Measurements from ENCODE around the gene CNPY3.
"Not testable (repeated sequence)": the region's sequence is repeated elsewhere in the genome, so short reads cannot be mapped to it uniquely, and the experiment has no call there.

The CNPY3 gene

GRCh38 chr6:42899871-42900270 is 29.4 kb upstream of the CNPY3 start:
- no peak for ATAC-seq (replicated peaks; ENCODE audit: extremely low read depth, poor library complexity, severe bottlenecking)
- Mint-ChIP-seq H3K4me1 (peaks cover 5% of the 10 kb centered on the region), H3K9me3 (no peaks in the 10 kb centered on the region), H3K27me3 (no peaks in the 10 kb centered on the region), H3K36me3 (ENCODE audit: insufficient read depth) (peaks cover 5% of the 10 kb centered on the region), H3K4me3 (no peak overlapping the region), H3K27ac (ENCODE audit: low read depth) (no peak overlapping the region)
- DNase-seq (ENCODE audit: low spot score in 2 of 2), result no peak

GRCh38 chr6:42901538-42901957 is 27.7 kb upstream of the CNPY3 start:
- H3K27ac Mint-ChIP-seq (ENCODE audit: low read depth), result no peak overlapping the region
- H3K4me3 Mint-ChIP-seq, result no peak overlapping the region
- no peaks in the 10 kb centered on the region for H3K9me3 Mint-ChIP-seq
- peaks cover 5% of the 10 kb centered on the region for H3K36me3 Mint-ChIP-seq (ENCODE audit: insufficient read depth)
- DNase-seq (ENCODE audit: low spot score in 2 of 2) (peak; percentile 40 to 66), ATAC-seq (replicated peaks; ENCODE audit: extremely low read depth, poor library complexity, severe bottlenecking) (peak; percentile 86)
- H3K4me1 Mint-ChIP-seq, result peaks cover 5% of the 10 kb centered on the region
- no peaks in the 10 kb centered on the region for H3K27me3 Mint-ChIP-seq

GRCh38 chr6:42902429-42903263 is 26.6 kb upstream of the CNPY3 start:
- not testable (repeated sequence) for H3K27me3 Mint-ChIP-seq; DNase-seq (ENCODE audit: low spot score in 2 of 2); H3K4me1 Mint-ChIP-seq; H3K4me3 Mint-ChIP-seq; H3K27ac Mint-ChIP-seq (ENCODE audit: low read depth); ATAC-seq (replicated peaks; ENCODE audit: extremely low read depth, poor library complexity, severe bottlenecking); H3K9me3 Mint-ChIP-seq; H3K36me3 Mint-ChIP-seq (ENCODE audit: insufficient read depth)

GRCh38 chr6:42904467-42904866 is 24.8 kb upstream of the CNPY3 start:
- DNase-seq (ENCODE audit: low spot score in 2 of 2) (no peak), ATAC-seq (replicated peaks; ENCODE audit: extremely low read depth, poor library complexity, severe bottlenecking) (no peak)
- Mint-ChIP-seq H3K27me3 (no peaks in the 10 kb centered on the region), H3K4me1 (peaks cover 5% of the 10 kb centered on the region), H3K4me3 (no peak overlapping the region), H3K27ac (ENCODE audit: low read depth) (no peak overlapping the region), H3K36me3 (ENCODE audit: insufficient read depth) (peaks cover 5% of the 10 kb centered on the region), H3K9me3 (no peaks in the 10 kb centered on the region)

GRCh38 chr6:42907336-42907735 is 21.9 kb upstream of the CNPY3 start:
- no peak for ATAC-seq (replicated peaks; ENCODE audit: extremely low read depth, poor library complexity, severe bottlenecking)
- Mint-ChIP-seq H3K9me3 (no peaks in the 10 kb centered on the region), H3K4me1 (no peaks in the 10 kb centered on the region), H3K27ac (ENCODE audit: low read depth) (no peak overlapping the region), H3K36me3 (ENCODE audit: insufficient read depth) (peaks cover 5% of the 10 kb centered on the region), H3K4me3 (no peak overlapping the region), H3K27me3 (peaks cover 8% of the 10 kb centered on the region)
- DNase-seq (ENCODE audit: low spot score in 2 of 2), result no peak

- Mint-ChIP-seq H3K4me1 (no peaks in the 10 kb centered on the region), H3K27me3 (peaks cover 8% of the 10 kb centered on the region), H3K36me3 (ENCODE audit: insufficient read depth) (peaks cover 2% of the 10 kb centered on the region), H3K9me3 (no peaks in the 10 kb centered on the region), H3K4me3 (no peak overlapping the region), H3K27ac (ENCODE audit: low read depth) (no peak overlapping the region)
- DNase-seq (ENCODE audit: low spot score in 2 of 2) (no peak), ATAC-seq (replicated peaks; ENCODE audit: extremely low read depth, poor library complexity, severe bottlenecking) (no peak)
Measured at GRCh38 chr6:42909835-42910234, 19.4 kb upstream of the CNPY3 start.

GRCh38 chr6:42911171-42912021 is 17.9 kb upstream of the CNPY3 start:
- no peak overlapping the region for H3K27ac Mint-ChIP-seq (ENCODE audit: low read depth)
- peaks cover 2% of the 10 kb centered on the region for H3K36me3 Mint-ChIP-seq (ENCODE audit: insufficient read depth)
- DNase-seq (ENCODE audit: low spot score in 2 of 2) (no peak), ATAC-seq (replicated peaks; ENCODE audit: extremely low read depth, poor library complexity, severe bottlenecking) (peak; percentile 19)
- H3K9me3 Mint-ChIP-seq, result no peaks in the 10 kb centered on the region
- peak overlapping the region; percentile 36 for H3K4me3 Mint-ChIP-seq
- peaks cover 8% of the 10 kb centered on the region for H3K27me3 Mint-ChIP-seq
- H3K4me1 Mint-ChIP-seq, result no peaks in the 10 kb centered on the region

- Mint-ChIP-seq H3K27ac (ENCODE audit: low read depth) (no peak overlapping the region), H3K4me1 (no peaks in the 10 kb centered on the region), H3K9me3 (no peaks in the 10 kb centered on the region), H3K4me3 (no peak overlapping the region), H3K27me3 (peaks cover 8% of the 10 kb centered on the region), H3K36me3 (ENCODE audit: insufficient read depth) (peaks cover 2% of the 10 kb centered on the region)
- ATAC-seq (replicated peaks; ENCODE audit: extremely low read depth, poor library complexity, severe bottlenecking) (no peak), DNase-seq (ENCODE audit: low spot score in 2 of 2) (no peak)
Measured at GRCh38 chr6:42914546-42914945, 14.7 kb upstream of the CNPY3 start.

GRCh38 chr6:42915732-42916131 is 13.5 kb upstream of the CNPY3 start, which contains the start of gene PTCRA:
Gene PTCRA, plus strand, starts transcription at chr6:42916053. Its CDS starts 17 bp downstream, at chr6:42916070.
- ATAC-seq (replicated peaks; ENCODE audit: extremely low read depth, poor library complexity, severe bottlenecking) (no peak), DNase-seq (ENCODE audit: low spot score in 2 of 2) (no peak)
- Mint-ChIP-seq H3K27me3 (peaks cover 8% of the 10 kb centered on the region), H3K4me3 (no peak within 1 kb of the TSS), H3K9me3 (no peaks in the 10 kb centered on the region), H3K36me3 (ENCODE audit: insufficient read depth) (peaks cover 2% of the 10 kb centered on the region), H3K27ac (ENCODE audit: low read depth) (no peak within 1 kb of the TSS), H3K4me1 (no peaks in the 10 kb centered on the region)

- Mint-ChIP-seq H3K4me3 (no peak overlapping the region), H3K36me3 (ENCODE audit: insufficient read depth) (peaks cover 2% of the 10 kb centered on the region), H3K27ac (ENCODE audit: low read depth) (no peak overlapping the region), H3K9me3 (no peaks in the 10 kb centered on the region), H3K4me1 (no peaks in the 10 kb centered on the region), H3K27me3 (peaks cover 3% of the 10 kb centered on the region)
- no peak for DNase-seq (ENCODE audit: low spot score in 2 of 2)
- ATAC-seq (replicated peaks; ENCODE audit: extremely low read depth, poor library complexity, severe bottlenecking), result no peak
Measured at GRCh38 chr6:42916288-42916687, 13.0 kb upstream of the CNPY3 start.

GRCh38 chr6:42921801-42922200 is 7.5 kb upstream of the CNPY3 start:
- Mint-ChIP-seq H3K36me3 (ENCODE audit: insufficient read depth) (no peaks in the 10 kb centered on the region), H3K27ac (ENCODE audit: low read depth) (no peak overlapping the region), H3K9me3 (no peaks in the 10 kb centered on the region), H3K4me3 (no peak overlapping the region), H3K27me3 (no peaks in the 10 kb centered on the region), H3K4me1 (no peaks in the 10 kb centered on the region)
- no peak for ATAC-seq (replicated peaks; ENCODE audit: extremely low read depth, poor library complexity, severe bottlenecking)
- no peak for DNase-seq (ENCODE audit: low spot score in 2 of 2)

GRCh38 chr6:42923666-42924065 is 5.6 kb upstream of the CNPY3 start:
- DNase-seq (ENCODE audit: low spot score in 2 of 2) (no peak), ATAC-seq (replicated peaks; ENCODE audit: extremely low read depth, poor library complexity, severe bottlenecking) (no peak)
- Mint-ChIP-seq H3K4me1 (peaks cover 6% of the 10 kb centered on the region), H3K4me3 (no peak overlapping the region), H3K27me3 (no peaks in the 10 kb centered on the region), H3K9me3 (no peaks in the 10 kb centered on the region), H3K36me3 (ENCODE audit: insufficient read depth) (no peaks in the 10 kb centered on the region), H3K27ac (ENCODE audit: low read depth) (no peak overlapping the region)

Data from central memory CD8-positive, alpha-beta T cell (primary cell).